ENCODE measurements around the gene C11orf21.
A peak's percentile ranks its signal among the peaks of the same experiment; 100 is the strongest.
"Not testable (repeated sequence)": the region's sequence is repeated elsewhere in the genome, so short reads cannot be mapped to it uniquely, and the experiment has no call there.

C11orf21 gene

GRCh38 chr11:2301631-2302305, at the start of gene C11orf21, which contains the start of gene TSPAN32:
C11orf21 (minus strand) TSS chr11:2301918; CDS start chr11:2301808, 110 bp downstream.
TSPAN32 (plus strand) TSS chr11:2302013; CDS start chr11:2302150, 137 bp downstream.
- no peak for DNase-seq

- no peak for DNase-seq
These were observed 47.3 kb upstream of the C11orf21 start for GRCh38 chr11:2348986-2349385.

- DNase-seq: no peak
These were observed 45.7 kb upstream of the C11orf21 start for GRCh38 chr11:2347308-2347830.

- no peak for DNase-seq
These were observed 45.0 kb upstream of the C11orf21 start for GRCh38 chr11:2346586-2347307.

GRCh38 chr11:2346014-2346413, 44.3 kb upstream of the C11orf21 start:
- no peak for DNase-seq

- no peak for DNase-seq
These were observed 43.3 kb upstream of the C11orf21 start for GRCh38 chr11:2345050-2345449.

- DNase-seq: no peak
These were observed 41.8 kb upstream of the C11orf21 start for GRCh38 chr11:2343502-2343901.

GRCh38 chr11:2342981-2343380, 41.3 kb upstream of the C11orf21 start:
- no peak for DNase-seq

GRCh38 chr11:2342557-2342956, 40.8 kb upstream of the C11orf21 start:
- DNase-seq: no peak

- DNase-seq: not testable (repeated sequence)
These were observed 37.0 kb upstream of the C11orf21 start for GRCh38 chr11:2338760-2339159.

- not testable (repeated sequence) for DNase-seq
These were observed 33.6 kb upstream of the C11orf21 start for GRCh38 chr11:2335286-2335685.

- DNase-seq: not testable (repeated sequence)
These were observed 31.9 kb upstream of the C11orf21 start for GRCh38 chr11:2333486-2334205.

- DNase-seq: not testable (repeated sequence)
These were observed 30.9 kb upstream of the C11orf21 start for GRCh38 chr11:2332569-2332968.

GRCh38 chr11:2331404-2331803, 29.7 kb upstream of the C11orf21 start:
- no peak for DNase-seq

- no peak for DNase-seq
These were observed 29.0 kb upstream of the C11orf21 start for GRCh38 chr11:2330696-2331095.

- no peak for DNase-seq
These were observed 27.8 kb upstream of the C11orf21 start for GRCh38 chr11:2329551-2329950.

GRCh38 chr11:2328656-2329354, 27.1 kb upstream of the C11orf21 start:
- no peak for DNase-seq

GRCh38 chr11:2328021-2328420, 26.3 kb upstream of the C11orf21 start:
- peak; percentile 25 for DNase-seq

- no peak for DNase-seq
These were observed 25.3 kb upstream of the C11orf21 start for GRCh38 chr11:2327032-2327431.

- DNase-seq: no peak
These were observed 24.0 kb upstream of the C11orf21 start for GRCh38 chr11:2325719-2326118.

- DNase-seq: no peak
These were observed 23.4 kb upstream of the C11orf21 start for GRCh38 chr11:2325123-2325522.

- DNase-seq: no peak
These were observed 19.6 kb upstream of the C11orf21 start for GRCh38 chr11:2321311-2321683.
